NT2/D1 (cell line): ENCODE results near the gene EIF2AK3.

Experiments used
- SUZ12 ChIP-seq: IDR thresholded peaks from 2 replicates; pipeline ENCODE4 v1.6.1; 2011; ENCODE audit not compliant: insufficient read length, insufficient read depth; ENCODE audit errors: extremely low read depth
- YY1 ChIP-seq: IDR thresholded peaks from 2 replicates; pipeline ENCODE4 v1.6.1; 2011; ENCODE audit not compliant: insufficient read length, insufficient read depth

DNA sequence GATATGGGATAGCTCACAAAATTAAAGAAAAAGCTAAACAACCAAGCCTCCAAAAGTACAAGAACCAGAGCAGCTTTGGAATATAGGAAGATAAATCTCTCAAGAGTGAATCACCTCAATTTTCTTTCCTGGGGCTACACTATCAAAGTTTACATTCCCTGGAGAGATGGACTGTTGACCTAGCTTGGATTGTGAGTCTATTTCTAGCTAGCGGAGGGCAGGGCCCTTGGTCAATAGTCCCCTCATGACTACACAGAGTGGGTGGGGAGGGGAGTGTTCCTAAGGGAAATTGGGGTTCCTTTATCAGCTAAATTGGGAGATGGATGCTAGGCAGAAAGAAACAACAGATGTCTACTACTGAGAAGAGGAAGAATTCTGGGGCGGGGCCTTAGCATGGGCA, 29.9 kb upstream of the EIF2AK3 start:
- TF ChIP-seq SUZ12, result no peak
- no peak for TF ChIP-seq YY1
